HG02840 (cell line): ENCODE results near the gene CCL14.
"Not testable (repeated sequence)": the region's sequence is repeated elsewhere in the genome, so short reads cannot be mapped to it uniquely, and the experiment has no call there.

Experiments
- ATAC-seq: cut with Tn5 transposase; IDR thresholded peaks from one replicate; pipeline ENCODE4 v1.9.1; 2021; ENCODE audit warnings: mild to moderate bottlenecking, moderate library complexity, moderate number of reproducible peaks; ENCODE audit not compliant: unreplicated experiment, low FRiP score

The CCL14 gene

GRCh38 chr17:35986643-35987042, at the start of gene CCL14:
CCL14 (minus strand) TSS chr17:35986729; CDS start chr17:35986649, 80 bp downstream.
- ATAC-seq = no peak

GRCh38 chr17:36036235-36036634, 49.7 kb upstream of the CCL14 start:
- ATAC-seq = no peak

- ATAC-seq = no peak
Measured at GRCh38 chr17:36034127-36034526, 47.6 kb upstream of the CCL14 start.

GRCh38 chr17:36030956-36031355, 44.4 kb upstream of the CCL14 start:
- no peak for ATAC-seq

- ATAC-seq = no peak
Measured at GRCh38 chr17:36027761-36028160, 41.2 kb upstream of the CCL14 start.

GRCh38 chr17:36024106-36024869, 37.8 kb upstream of the CCL14 start:
- no peak for ATAC-seq

GRCh38 chr17:36019423-36019822, 32.9 kb upstream of the CCL14 start:
- no peak for ATAC-seq

- ATAC-seq = no peak
Measured at GRCh38 chr17:36017799-36018198, 31.3 kb upstream of the CCL14 start, which contains the start of gene CCL23. CCL23 (minus strand) TSS chr17:36017972; CDS start chr17:36017897, 75 bp downstream.

GRCh38 chr17:36016555-36016954, 30.0 kb upstream of the CCL14 start:
- ATAC-seq = no peak

GRCh38 chr17:36015895-36016294, 29.4 kb upstream of the CCL14 start:
- ATAC-seq = not testable (repeated sequence)

- ATAC-seq = no peak
Measured at GRCh38 chr17:36014946-36015345, 28.4 kb upstream of the CCL14 start.

- no peak for ATAC-seq
Measured at GRCh38 chr17:36011201-36011600, 24.7 kb upstream of the CCL14 start.

GRCh38 chr17:36008998-36009665, 22.6 kb upstream of the CCL14 start:
- no peak for ATAC-seq

- no peak for ATAC-seq
Measured at GRCh38 chr17:36004594-36005108, 18.1 kb upstream of the CCL14 start.

- ATAC-seq = no peak
Measured at GRCh38 chr17:36002631-36003030, 16.1 kb upstream of the CCL14 start.

GRCh38 chr17:36001862-36002603, 15.5 kb upstream of the CCL14 start:
- ATAC-seq = no peak

GRCh38 chr17:36001110-36001771, 14.7 kb upstream of the CCL14 start, which contains the start of gene CCL15:
CCL15 (minus strand) TSS chr17:36001553; CDS start chr17:36001492, 61 bp downstream.
- no peak for ATAC-seq

- ATAC-seq = no peak
Measured at GRCh38 chr17:36000732-36001109, 14.2 kb upstream of the CCL14 start.

GRCh38 chr17:35998756-35999155, 12.2 kb upstream of the CCL14 start:
- ATAC-seq = no peak

GRCh38 chr17:35998018-35998545, 11.6 kb upstream of the CCL14 start:
- ATAC-seq = no peak
